Cortex of kidney (tissue), 1 donor: ENCODE results near the gene AMIGO2.
"Not testable (repeated sequence)": the region's sequence is repeated elsewhere in the genome, so short reads cannot be mapped to it uniquely, and the experiment has no call there.

ENCODE experiments used
- DNase-seq: peaks from one replicate; lab custom pipeline; 2025; lab: John Stamatoyannopoulos, UW

AMIGO2 gene

GRCh38 chr12:47073951-47074350 lies 5.8 kb downstream of the AMIGO2 start:
- no peak for DNase-seq

DNA sequence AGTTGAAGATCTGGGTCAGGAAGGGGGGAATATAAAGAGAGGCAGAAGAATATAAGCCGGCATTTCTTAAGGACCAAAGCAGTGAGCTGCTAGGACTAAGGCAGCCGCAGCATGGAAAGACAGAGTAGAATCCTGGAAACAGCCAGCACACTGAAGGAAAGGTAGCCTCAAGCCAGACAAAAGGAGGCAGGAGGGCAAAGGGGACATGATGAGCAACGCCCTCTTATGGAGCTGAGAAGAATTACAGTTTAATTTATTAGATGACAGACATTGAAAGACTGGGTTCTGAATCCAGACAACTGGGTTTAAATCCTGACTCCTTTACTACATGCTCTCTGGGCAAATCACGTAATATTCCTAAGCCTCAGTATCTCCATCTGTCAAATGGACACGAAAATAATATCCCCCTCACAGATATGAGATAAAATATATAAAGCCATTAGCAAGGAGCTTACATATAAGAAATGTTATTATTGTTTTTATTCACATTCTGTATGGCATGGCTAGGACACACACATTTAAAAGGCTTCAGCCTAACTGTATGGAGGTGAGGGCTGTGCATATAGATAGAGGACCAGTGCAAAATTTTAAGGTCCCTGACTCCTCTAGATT lies 8.4 kb downstream of the AMIGO2 start:
- DNase-seq = no peak

- no peak for DNase-seq
Observed at GRCh38 chr12:47070310-47070709, 9.4 kb downstream of the AMIGO2 start.

DNA sequence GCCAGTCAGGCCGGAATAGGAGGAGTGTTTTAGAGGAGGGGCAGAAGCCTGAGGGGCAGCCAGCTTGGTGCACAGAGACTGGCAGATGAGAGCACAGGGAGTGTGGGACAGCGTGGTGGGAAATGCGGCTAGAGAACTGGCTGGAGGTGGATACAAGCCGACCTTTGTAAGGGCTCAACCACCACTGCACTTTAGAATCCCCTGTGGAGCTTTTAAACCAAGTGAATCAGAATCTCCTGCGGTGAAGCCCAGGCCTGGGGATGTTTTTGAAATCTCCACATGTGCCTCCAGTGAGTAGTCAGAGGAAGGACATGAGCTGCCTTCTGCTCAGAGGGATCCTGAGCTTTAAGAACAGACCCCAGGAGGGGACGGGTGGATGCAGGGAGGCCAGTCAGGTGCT lies 11.2 kb downstream of the AMIGO2 start:
- DNase-seq = no peak

DNA sequence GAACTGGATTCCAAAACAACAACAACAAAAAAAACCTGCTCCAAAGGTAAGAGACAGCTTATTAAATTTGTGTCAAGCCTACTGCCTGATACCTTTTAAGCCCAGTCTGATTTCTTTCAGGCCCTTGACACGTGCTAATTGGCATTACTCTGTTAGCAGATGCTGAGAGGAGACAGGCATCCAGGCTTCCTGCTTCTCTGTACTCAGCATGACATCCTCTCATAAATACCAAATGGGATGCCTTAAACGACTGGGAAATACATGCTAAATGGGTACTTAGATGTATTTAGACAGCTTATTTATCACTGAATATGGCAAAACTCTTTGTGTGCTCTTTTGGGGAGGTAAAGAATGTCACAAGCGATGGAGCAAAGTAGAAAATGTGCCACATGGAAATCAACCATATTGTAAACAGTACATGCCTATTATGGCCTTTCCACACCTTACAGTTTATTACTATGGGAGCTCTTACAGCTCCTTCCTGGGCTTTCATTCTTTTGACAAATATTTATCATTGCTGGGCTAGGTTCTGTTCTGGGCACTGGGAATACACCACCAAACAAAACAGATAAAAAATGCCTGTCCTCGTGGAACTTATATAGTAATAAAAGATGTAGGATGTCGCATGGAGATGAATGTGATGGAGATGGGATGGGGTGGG lies 11.9 kb downstream of the AMIGO2 start:
- no peak for DNase-seq

- no peak for DNase-seq
Observed at GRCh38 chr12:47067176-47067575, 12.6 kb downstream of the AMIGO2 start.

GRCh38 chr12:47066278-47067025 lies 13.3 kb downstream of the AMIGO2 start:
- DNase-seq = no peak

- DNase-seq = no peak
Observed at GRCh38 chr12:47065546-47065945, 14.2 kb downstream of the AMIGO2 start.

DNA sequence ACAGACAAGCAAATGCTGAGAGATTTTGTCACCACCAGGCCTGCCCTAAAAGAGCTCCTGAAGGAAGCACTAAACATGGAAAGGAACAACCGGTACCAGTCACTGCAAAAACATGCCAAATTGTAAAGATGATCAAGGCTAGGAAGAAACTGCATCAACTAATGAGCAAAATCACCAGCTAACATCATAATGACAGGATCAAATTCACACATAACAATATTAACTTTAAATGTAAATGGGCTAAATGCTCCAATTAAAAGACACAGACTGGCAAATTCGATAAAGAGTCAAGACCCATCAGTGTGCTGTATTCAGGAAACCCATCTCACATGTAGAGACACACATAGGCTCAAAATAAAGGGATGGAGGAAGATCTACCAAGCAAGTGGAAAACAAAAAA lies 21.1 kb downstream of the AMIGO2 start:
- DNase-seq = not testable (repeated sequence)

- not testable (repeated sequence) for DNase-seq
Observed at GRCh38 chr12:47056944-47057343, 22.8 kb downstream of the AMIGO2 start.

- DNase-seq = not testable (repeated sequence)
Observed at GRCh38 chr12:47055856-47056255, 23.9 kb downstream of the AMIGO2 start.

GRCh38 chr12:47054659-47055058 lies 25.1 kb downstream of the AMIGO2 start:
- no peak for DNase-seq

DNA sequence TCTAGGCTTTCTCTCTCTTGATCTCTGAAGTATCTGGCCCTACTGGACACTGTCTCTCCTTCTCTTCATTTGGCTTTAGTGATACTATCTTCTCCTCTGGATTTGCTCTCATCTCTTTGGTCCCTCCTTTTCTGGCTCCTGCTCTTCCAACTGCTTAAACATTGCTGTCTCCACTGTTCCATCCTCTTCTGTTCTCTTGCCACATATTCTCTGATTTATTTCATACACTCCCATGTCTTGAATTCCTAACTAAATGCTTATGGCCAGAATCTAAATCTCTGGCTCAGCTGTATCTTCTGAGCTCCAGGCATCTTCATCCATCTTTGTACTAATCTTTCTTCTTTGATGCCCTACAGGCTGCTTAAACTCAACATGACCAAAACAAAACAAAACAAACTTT lies 25.8 kb downstream of the AMIGO2 start:
- no peak for DNase-seq

GRCh38 chr12:47052274-47052673 lies 27.5 kb downstream of the AMIGO2 start:
- no peak for DNase-seq

DNA sequence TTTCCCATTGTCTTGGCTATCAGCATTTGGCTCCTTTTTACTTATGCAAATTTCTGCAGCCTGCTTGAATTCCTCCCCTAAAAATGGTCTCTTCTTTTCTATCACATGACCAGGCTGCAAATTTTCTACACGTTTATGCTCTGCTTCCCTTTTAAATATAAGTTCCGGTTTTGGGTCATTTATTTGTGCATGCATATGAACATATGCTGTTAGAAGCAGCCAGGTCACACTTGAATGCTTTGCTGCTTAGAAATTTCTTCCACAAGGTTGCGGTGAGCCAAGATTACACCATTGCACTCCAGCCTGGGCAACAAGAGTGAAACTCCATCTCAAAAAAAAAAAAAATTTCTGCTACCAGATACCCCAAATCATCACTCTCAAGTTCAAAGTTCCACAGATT lies 28.5 kb downstream of the AMIGO2 start:
- not testable (repeated sequence) for DNase-seq

GRCh38 chr12:47048541-47048940 lies 31.2 kb downstream of the AMIGO2 start:
- no peak for DNase-seq

- no peak for DNase-seq
Observed at GRCh38 chr12:47041327-47041726, 38.4 kb downstream of the AMIGO2 start.

- no peak for DNase-seq
Observed at GRCh38 chr12:47039756-47040155, 40.0 kb downstream of the AMIGO2 start.

DNA sequence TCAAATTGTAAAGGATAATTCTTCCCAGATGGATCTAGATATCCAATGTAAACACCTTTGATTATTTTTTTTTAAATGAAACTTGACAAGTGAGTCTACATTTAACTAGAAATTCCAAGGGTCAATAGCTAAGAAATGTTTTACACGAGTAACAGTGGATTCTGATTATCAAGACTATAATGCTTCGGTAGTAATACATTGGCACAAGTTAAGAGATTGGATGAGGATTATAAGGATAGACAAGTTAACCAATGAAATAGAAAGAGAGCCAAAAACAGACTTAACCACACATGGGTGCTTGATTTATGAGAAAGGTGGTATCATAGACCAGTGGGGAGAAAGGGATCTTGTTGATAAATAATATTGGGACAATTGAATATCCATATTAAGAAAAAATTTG lies 40.7 kb downstream of the AMIGO2 start:
- no peak for DNase-seq

- DNase-seq = no peak
Observed at GRCh38 chr12:47038270-47038748, 41.5 kb downstream of the AMIGO2 start.

GRCh38 chr12:47035484-47035883 lies 44.3 kb downstream of the AMIGO2 start:
- no peak for DNase-seq

DNA sequence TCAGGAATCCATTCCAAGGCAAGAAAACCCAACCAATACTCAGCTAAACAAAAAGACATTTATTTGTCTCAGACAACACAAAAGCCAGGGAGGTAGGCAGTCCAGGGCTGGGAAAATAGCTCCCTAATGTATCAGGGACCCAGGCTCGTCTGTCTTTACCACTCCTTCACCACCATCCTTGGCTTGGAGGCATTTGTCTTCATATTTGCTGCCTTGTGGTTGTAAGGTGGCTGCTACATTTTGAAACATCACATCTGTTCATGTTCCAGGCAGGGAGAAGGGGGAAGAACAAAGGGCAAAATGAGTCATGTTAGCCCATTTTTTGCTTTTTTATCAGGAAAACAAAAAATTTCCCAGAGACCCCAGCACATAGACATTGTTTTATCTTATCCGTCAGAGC lies 45.1 kb downstream of the AMIGO2 start:
- DNase-seq = no peak
